ENCODE results near the gene PAEP.
"Not testable (repeated sequence)": the region's sequence is repeated elsewhere in the genome, so short reads cannot be mapped to it uniquely, and the experiment has no call there.

PAEP gene

DNA sequence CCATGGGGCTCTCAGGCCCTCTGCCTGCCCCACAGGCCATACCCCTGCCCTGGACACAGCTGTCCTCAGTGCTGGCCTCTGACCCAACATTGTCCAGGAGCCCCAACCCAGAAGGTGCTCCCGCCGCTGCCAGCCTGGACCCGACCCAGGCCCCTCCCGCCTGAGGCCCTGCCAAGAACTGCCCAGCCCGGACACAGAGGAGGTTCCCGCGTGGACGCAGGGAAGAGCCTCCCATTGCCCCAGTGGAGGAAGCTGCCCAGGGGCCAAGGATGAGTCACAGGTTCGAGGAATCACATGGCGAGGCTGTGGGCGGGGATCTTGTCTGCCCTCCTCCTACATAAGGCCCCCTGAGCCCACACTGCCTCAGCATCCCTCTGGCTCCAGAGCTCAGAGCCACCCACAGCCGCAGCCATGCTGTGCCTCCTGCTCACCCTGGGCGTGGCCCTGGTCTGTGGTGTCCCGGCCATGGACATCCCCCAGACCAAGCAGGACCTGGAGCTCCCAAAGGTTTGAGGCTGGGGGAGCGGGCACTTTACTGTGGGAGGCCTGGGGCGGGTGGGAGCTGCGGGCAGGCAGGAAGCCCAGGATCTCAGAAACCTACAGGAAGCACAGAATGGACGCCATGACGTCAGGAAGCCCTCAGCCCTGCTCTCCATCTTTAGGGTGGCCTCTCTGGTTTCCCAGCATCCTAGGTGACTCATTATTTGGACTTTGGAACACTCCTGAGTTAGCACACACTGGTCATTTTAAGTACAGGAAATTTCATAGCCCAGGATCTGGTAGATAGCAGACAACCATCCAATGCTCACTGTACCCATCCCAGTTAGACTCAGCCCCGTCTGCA, at the start of gene PAEP:
Gene PAEP, plus strand, starts transcription at position 366 of the 844 bp plus-strand sequence.
- DNase-seq (ENCODE audit: low read depth): no peak

DNA sequence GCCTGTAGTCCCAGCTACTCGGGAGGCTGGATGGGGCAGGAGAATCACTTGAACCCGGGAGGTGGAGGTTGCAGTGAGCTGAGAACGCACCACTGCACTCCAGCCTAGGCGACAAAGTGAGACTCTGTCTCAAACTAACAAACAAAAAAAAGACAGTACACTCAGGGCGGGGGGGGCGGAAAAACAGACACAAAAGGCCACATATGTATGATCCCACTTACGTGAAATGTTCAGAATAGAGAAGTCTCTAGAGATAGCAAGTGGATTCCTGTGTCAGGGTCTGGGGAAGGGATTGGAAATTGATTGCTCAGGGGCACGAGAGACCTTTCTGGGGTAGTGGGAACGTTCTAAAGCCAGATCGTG, 49.3 kb upstream of the PAEP start:
- DNase-seq (ENCODE audit: low read depth): no peak

DNA sequence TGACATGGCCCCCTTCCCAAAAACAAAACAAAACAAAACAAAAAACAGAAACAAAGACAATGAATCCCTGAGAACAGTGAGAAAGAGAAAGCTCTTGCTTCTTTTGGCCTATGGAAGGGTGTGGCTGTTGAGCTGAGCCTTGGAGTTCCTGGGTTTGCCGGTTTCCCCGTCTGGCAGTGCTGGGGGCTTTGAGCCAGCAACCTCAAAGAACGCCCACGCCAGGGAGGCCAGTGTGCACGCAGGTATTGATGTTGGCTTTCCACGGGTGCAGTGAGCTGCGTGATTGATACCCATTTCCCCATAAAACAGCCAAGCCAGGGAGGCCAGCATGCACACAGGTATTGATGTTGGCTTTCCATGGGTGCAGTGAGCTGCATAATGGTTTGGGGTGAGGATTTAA, 48.7 kb upstream of the PAEP start:
- DNase-seq (ENCODE audit: low read depth): no peak

DNA sequence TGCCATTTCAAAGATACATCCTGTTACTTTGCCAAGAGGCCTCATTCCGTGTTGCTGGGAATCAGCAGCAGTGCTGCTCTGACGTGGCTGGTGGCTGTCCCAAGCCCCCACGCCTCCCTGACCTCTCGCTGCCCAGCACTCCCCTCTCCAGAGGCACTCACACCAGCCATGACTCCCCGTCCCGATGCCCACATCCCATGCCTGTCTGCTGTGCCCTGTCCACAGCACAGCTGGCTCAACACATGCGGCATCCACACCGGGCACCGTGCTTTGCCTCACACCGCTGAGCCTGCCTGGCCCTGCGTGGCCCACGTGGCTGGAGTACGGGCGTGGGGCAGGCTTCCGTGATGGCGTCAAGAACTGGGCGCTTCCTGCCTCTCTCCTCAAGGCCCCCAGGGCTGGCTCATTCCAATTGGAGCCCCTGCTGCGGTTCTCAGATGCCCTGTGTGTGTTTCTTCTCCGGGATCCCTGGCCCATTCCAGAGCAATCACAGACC, 48.2 kb upstream of the PAEP start:
- DNase-seq (ENCODE audit: low read depth): no peak

DNA sequence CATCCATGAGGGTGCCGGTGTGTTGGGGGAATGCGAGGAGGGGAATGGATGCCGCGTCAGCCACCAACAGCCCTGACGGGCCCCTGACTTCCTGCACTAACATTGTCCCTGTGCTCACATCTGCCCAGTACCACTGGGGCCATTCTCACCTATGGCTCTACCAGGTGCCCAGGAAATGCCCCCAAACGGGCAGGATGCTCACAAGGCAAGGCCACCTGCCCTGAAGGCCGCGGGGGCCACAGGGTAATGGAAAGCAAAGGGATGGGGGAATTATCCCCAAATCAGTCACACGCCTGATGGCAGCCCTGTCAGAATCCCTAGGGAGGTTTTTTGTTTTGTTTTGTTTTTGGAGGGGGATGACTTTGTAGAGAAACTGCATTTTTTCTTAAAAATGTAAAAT, 47.6 kb upstream of the PAEP start:
- not testable (repeated sequence) for DNase-seq (ENCODE audit: low read depth)

DNA sequence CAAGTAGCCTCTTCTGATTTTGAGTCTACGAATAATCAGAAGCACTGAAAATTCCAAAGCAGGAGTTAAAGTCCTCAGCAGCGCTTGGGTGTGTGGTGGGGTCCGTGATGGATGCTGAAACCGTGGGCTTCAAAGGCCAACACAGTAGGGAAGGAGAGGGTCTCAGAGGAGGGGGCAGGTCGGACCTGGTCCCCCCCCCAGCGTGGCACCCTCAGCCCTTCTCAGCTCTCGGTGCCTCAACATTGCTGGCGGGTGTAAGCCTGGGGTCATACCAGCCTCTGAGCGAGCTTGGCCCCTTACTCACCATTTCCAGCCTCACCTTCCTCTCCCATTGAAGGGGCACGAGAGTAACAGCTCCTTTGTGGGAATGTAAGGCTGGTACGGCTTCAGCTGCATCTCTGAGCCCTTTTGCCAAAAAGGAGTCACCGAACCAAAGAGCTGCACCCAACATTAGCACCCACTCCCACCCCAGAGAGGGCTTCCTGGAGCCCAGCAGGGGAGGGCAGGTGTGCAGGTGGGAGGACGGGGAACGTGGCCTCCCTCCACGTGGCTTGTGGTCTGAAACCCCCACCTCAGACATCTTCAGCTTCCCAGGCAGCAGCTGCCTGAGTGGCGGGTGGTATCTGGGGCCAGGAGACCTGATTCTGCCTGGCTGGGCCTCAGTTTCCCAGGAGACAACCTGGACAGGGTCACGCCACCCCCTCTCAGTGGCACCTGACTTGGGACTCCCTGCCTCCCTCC, 47.0 kb upstream of the PAEP start:
- no peak for DNase-seq (ENCODE audit: low read depth)

DNA sequence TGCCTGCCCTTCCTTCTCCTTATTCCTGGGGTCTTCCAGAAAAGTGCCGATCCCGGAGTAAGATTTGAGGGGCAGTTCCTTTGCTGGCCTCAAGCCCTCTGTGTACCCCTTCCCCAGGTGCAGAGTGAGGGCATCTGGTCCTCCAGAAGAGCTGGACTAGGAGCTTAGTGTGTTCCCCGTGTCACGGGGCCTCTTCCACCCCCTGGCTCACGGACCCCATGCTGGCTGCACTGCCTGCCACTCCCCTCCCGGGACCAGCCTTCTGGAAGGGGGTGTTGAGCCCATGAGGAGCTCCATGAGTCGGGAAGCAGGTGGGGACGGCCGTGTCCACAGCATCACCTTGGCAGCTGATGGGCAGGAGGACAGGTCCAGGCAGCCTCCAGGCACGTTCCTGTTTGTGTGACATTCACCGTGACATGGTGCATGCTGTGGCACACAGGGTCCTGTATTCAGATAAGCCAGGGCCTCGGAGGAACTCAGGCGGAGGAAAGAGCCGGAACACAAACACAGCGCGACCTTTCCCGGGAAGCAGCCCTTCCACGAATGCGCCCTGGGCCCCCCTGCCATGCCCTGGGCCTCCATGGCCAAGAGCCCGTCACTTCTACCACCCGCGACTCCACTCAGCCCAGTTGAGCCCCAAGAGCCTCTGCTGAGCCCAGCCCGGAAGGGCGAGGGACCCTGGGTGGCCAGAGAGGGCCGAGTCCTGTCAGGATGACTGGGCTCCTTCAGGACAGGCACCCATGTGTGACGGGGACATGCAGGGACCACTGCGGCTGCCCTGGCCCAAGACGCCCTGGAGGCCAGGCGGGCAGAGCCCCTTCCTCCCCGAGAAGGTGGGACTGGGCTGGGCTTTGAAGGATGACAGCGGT, 46.2 kb upstream of the PAEP start:
- DNase-seq (ENCODE audit: low read depth): no peak

DNA sequence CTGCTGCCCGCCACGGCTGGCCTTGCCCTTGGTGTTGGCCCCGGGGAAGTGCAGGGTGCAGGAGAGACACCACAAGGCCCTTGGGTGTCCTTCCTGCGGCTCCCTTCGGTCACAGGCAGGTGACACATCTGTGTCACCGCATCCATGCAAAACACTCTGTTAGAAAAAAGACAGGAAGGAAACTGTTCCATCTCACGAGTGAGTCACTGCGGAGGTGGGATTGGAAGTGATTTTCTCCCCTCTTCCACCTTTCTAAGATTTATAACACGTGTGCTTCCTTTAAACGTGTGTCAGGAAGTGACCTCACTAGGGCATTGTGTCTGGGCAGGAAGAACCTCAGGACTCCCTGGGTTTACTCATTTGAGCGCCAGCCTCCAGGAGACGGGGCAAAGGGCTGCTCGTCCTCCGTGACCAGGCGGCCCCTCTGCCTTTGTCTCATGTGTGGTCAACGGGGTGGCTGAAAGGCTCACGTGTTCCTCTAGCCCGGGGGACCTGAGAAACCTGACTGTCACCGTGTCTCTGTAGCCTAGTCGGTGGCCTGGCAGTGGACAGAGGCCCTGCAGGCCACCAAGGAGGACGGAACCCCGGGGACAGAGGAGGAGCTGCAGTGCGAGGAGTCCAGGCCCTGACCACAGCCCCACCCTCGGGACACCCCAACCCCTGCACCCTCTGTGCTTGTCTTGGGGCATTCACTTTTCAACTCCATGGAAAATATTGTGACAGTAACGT, 45.3 kb upstream of the PAEP start:
- no peak for DNase-seq (ENCODE audit: low read depth)

DNA sequence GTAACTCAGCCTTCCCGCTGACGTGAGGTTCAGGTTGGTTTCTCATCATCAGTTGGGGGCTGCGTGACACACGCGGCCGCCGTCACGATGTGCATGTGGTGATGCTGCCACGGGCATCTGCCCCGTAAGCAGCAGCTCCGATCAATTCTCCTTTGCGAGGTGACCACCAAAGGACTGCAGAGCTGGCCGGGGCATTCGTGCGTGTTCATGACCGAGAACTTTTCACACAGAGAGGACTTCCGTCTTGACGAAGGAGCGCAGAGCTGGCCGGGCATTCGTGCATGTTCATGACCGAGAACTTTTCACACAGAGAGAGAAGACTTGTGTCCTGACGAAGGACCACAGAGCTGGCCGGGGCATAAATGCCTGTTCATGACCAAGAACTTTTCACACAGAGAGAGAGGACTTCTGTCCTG, 44.1 kb upstream of the PAEP start:
- DNase-seq (ENCODE audit: low read depth): no peak

DNA sequence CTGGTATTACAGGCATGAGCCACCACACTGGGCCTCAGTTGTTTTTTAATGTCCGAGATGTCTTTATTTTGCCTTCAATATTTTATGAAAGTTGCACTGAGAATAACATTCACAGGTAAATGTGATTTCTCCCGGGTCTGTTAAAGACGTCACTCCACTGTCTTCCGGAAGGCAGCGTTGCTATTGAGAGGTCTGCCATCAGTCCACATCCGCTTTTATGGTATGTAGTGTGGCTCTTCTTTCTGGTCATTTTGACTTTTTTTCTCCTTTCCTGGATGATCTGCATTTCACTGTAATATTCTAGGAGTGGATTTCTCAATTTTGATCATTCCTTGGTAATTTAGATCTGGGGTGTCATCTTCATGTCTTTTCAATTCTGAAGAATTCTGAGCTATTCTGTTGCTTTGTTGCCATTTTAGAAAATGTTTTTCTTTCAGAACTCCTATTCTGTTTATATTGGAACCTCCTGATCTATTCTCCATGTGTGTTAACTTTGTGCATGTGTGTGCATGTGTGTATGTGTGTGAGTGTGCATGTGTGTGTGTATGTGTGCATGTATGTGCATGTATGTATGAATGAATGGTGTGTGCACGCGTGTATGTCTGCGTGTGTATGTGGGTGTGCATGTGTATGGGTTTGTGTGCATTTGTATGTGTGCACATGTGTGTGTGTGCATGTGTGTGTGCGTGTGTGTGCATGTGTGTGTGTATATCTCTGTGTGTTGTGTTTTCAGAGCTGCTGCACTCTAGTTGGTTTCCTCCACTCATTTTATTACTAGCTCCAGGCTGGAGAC, 42.2 kb upstream of the PAEP start:
- no peak for DNase-seq (ENCODE audit: low read depth)

DNA sequence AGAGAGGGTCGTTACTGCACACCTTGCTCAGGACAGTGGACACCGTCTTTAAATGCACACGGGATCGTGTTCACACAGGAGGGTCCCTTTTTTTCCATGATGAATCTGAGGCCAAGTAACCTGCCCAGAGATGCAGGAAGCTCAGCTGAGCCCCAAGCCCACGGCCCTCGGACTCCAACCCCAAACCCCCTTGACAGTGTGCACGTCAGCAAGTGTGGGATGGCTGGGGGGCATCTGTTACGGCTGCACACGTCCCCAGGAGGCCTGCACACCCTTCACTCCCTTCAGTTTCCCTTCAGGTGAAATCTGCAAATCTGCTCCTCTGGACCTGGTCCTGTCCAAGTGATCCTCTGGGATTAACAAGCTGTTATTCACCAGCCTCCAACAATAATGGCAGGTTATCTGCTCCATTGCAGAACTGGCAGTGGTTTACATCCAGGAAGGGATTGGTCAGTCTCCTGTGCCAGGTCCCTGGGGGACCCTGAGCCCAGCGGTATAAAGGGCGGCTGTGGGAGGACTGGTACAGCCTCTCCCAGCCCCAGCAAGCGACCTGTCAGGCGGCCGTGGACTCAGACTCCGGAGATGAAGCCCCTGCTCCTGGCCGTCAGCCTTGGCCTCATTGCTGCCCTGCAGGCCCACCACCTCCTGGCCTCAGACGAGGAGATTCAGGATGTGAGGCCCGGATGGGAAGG, 40.5 kb upstream of the PAEP start, which contains the start of gene LCN1:
Gene LCN1, plus strand, starts transcription at position 525 of the 692 bp plus-strand sequence. Its CDS starts 58 bp downstream, at position 583.
- DNase-seq (ENCODE audit: low read depth): no peak

DNA sequence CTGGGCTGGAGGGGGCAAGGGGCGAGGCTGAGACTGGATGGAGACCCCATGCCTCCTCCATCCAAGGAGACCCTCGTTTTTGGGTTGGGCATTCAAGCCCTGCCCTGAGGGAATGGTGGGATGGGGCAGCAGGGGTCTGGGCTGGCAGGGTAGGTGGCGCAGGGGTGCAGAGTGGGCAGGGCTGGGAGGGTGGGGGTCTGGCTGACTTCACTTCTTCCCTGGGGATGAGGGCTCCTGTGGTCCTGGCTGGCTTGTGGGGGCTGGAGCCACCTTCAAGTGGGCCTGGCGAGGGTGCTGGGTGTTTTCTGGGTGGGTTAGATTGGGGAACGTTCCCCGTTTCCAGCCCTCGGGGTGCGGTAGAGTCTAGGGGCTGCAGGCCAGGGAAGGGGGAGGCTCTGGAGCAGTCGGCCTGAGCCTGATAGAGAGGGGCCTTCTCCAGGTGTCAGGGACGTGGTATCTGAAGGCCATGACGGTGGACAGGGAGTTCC, 39.9 kb upstream of the PAEP start:
- no peak for DNase-seq (ENCODE audit: low read depth)

DNA sequence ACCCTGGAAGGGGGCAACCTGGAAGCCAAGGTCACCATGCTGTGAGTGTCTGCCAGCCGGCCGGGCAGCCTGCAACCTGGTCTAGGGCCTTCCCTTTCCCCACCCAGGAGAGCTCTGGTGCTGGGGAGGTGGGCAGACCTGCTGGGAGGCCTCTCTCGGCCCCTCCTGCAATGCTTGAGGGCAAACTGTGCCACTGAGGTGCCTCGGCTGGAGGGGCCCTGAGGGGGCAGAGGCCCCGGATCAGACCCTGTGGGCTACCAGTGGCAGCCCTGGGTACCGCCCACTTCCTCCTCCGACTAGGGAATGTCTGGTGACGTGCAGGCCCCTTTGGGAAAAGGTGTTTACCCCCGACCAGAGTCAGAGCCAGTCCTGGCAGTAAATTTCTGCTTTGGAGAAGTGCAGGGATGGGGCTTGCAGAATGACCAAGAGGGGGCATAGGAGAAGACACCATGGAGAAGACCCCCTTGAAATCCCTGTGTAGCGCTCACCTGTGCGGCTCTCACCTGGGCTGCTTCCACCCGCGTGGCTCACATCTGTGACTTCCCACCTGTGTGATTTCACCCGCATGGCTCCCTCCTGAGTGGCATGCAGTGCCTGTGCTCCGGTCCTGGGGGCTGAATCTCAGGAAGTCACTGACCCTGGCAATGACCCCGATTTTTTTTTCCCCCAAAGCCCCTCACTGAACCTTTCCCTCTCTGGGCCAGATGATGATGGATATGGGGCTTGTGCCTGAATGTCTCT, 39.2 kb upstream of the PAEP start:
- no peak for DNase-seq (ENCODE audit: low read depth)

DNA sequence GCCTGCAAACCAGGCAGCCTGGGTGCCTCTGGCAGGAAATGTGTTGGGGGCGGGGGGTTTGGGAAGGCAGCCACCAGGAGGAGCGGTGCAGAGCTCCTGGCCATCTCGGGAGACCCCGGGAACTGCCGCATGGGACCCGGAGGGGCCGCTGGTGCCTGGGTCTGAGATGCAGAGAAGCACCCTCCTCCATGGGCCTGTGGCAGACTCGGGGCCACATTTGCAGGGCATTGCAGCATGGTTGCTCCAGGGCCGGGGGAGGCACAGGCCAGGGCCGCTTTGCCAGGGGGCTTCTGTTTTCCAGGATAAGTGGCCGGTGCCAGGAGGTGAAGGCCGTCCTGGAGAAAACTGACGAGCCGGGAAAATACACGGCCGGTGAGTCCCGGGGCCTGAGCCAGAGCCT, 38.6 kb upstream of the PAEP start:
- no peak for DNase-seq (ENCODE audit: low read depth)

DNA sequence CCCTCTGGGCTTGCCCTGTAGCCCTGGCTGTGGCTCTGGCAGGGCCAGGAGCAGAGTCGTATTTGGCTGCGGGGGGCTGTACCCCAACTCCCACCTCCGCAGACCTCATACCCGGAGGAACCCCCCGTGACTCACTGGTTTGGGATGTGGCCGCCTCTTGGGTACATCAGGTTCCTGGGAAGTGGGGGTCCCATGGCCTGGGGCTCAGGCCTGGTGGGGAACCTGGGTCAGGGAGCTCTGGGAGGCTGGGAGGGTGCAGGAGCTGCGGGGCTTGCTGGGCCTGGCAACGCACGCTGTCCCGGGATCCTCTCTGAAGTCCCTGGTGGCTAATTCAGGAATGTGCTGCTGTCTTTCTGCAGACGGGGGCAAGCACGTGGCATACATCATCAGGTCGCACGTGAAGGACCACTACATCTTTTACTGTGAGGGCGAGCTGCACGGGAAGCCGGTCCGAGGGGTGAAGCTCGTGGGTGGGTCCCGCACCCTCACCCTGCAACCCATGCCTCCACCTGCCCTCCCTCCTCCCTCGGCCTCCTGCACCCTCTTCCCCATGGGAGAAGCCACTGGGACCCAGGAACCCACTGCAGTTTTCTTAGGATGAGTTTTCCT, 37.9 kb upstream of the PAEP start:
- no peak for DNase-seq (ENCODE audit: low read depth)

DNA sequence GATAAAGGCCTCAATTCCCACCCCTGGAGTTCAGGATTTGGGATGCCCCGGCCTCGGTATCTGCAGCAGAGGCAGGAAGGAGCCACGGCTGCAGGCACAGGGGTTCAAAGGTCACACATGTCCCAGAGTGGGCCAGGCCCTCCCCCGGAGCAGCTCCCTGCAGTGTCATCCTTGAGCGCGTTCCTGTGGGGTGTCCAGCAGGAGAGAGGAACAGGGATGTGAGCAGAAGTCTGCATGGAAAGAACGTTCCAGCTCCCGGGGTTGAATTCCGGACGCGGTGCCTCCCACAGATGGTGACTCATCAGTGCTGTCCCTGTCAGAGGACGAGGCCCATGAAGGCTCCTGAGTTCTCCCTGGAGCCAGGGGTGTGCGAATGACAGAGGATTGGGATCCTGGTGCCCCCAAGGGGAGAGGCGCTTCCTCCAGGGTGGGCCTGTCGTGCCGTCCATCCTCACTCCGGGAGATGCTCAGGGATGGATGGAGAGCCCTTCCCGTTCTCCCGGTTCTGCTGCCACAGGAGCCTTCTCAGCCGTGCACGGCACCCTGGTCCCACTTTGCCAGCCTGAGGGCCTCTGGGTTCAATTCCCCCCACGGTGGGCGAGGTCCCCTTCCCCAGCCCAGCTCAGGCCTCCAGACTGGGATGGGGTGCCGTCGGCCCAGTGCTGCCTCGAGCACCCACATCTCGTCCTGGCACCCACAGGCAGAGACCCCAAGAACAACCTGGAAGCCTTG, 37.3 kb upstream of the PAEP start:
- no peak for DNase-seq (ENCODE audit: low read depth)

DNA sequence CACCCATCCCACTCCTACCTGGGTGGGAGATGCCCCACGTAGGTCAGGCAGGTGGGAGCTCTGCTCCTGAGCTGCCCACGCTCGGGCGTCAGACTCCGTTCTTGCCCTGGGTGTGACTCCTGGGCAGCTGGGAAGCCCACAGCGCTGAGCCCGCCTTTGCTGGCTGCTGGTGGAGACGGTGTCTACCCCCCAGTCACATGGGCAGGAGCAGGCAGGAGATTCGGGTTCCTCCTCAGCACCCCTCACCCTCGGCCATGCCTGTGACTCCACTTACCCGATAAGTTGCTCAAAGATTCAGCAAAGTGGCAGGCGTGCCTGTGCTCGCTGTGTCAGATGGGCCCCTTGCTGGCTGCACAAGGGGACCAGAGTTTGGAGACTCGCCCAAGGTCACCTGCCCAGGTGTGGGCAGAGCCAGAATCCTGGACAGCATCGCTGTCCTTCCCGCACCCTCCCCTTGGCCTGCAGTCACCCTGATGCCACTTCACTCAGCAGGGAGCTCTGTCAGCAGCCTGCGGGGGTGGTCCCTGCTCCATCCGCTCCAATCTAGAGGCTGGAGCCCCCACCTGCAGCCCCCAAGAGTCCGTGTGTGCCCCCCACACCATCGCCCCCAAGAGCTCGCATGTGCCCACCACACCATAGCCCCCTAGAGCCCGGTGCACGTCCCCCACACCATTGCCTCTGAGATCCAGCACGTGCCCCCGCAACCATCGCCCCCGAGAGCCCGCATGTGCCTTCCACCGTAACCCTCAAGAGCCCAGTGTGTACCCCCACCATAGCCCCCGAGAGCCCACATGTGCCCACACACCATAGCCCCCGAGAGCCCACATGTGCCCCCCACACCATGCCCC, 36.1 kb upstream of the PAEP start:
- no peak for DNase-seq (ENCODE audit: low read depth)
